Measurements from ENCODE around the gene FLNA.
A peak's percentile ranks its signal among the peaks of the same experiment; 100 is the strongest.

FLNA gene

DNA sequence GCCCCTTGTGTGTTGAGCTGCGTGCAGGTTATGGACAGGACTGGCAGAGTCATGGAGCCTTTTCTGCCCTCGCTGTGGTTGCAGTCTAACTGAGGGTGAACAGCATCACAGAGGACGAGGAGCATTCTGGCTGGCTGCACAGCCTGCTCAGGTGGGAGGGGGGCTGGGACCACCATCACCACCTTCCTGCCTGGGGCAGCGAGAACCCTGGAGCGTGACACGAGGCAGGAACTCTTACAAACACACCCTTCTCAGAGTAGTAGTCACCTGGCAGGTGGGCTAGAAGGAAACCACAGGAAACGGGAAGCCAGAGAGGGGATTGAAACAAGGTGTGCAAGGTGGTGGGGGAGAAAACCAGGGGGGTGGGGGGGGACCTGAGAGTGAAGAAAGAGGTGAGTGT lies 53.3 kb downstream of the FLNA start:
- Histone ChIP-seq H3K27me3 (ENCODE audit: control insufficient read depth, insufficient read depth, low read length) (no peaks in the 10 kb centered on the region), H3K4me3 (ENCODE audit: low read depth, low read length) (no peak overlapping the region), H3K9me3 (ENCODE audit: control insufficient read depth, low read length) (no peaks in the 10 kb centered on the region), H3K79me2 (no peaks in the 10 kb centered on the region), H2AFZ (no peak overlapping the region), H3K4me1 (no peaks in the 10 kb centered on the region), H3K27ac (no peak overlapping the region), H3K36me3 (ENCODE audit: control insufficient read depth, insufficient read depth, low read length) (no peaks in the 10 kb centered on the region), H3K4me2 (ENCODE audit: low read length) (no peak overlapping the region), H3K9ac (no peak overlapping the region)
- TF ChIP-seq, protein P1, sequence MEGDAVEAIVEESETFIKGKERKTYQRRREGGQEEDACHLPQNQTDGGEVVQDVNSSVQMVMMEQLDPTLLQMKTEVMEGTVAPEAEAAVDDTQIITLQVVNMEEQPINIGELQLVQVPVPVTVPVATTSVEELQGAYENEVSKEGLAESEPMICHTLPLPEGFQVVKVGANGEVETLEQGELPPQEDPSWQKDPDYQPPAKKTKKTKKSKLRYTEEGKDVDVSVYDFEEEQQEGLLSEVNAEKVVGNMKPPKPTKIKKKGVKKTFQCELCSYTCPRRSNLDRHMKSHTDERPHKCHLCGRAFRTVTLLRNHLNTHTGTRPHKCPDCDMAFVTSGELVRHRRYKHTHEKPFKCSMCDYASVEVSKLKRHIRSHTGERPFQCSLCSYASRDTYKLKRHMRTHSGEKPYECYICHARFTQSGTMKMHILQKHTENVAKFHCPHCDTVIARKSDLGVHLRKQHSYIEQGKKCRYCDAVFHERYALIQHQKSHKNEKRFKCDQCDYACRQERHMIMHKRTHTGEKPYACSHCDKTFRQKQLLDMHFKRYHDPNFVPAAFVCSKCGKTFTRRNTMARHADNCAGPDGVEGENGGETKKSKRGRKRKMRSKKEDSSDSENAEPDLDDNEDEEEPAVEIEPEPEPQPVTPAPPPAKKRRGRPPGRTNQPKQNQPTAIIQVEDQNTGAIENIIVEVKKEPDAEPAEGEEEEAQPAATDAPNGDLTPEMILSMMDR (IDR thresholded peaks at IDR 0.05) = no peak

DNA sequence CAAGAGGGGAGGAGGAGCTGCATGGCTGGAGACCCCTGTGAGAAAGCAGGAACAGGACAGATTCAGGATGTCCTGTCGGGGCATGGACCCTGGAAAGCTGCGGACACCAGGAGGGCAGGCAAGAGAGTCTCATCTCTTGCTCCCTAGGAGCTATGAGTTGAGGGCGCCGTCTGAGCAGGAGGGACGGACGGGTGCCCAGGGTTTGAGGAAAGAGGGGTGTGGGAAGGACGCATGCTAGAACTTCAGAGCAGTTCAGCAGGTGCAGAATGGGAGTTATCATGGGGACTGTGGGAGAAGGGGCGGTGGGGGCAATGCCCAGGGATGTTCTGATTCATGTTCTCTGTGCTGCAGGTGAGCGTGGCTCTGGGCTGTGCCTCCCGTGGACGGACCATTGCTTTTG lies 54.0 kb downstream of the FLNA start:
- no peaks in the 10 kb centered on the region for H3K79me2 ChIP-seq
- TF ChIP-seq, protein P1 (IDR thresholded peaks at IDR 0.05) = no peak

DNA sequence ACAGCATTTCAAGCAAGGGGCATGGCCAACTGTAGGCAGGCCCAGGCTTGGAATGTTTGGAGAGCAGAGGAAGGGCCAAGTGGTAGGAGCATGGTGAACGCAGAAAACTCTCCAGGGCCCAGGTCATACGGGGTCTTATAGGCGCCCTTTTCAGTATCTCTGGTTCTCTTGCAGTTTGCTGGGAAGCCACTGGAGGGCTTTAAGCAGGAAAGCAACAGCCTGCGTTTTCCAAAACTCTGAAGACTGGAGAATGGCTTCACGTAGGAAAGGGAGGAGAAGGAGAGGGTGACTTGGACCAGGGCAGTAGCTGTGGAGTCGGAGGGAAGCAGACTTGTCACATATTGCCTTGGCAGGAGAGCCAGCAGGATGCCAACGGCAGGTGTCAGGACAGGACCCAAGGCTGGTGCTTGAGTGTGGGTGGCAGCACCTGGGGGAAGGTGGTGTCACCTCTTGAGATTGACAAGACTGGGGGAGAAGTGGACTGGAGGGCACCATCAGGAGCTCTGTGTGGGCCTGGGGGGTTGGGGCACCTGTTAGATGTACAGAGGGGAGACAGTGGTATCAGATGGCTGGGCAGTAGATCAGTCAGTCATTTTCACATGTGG lies 56.9 kb downstream of the FLNA start:
- TF ChIP-seq, protein P1 (IDR thresholded peaks at IDR 0.05) = peak; percentile 33
- no peaks in the 10 kb centered on the region for H3K27me3 ChIP-seq (ENCODE audit: control insufficient read depth, insufficient read depth, low read length)
- no peaks in the 10 kb centered on the region for H3K79me2 ChIP-seq
- no peak overlapping the region for H3K9ac ChIP-seq
- no peaks in the 10 kb centered on the region for H3K36me3 ChIP-seq (ENCODE audit: control insufficient read depth, insufficient read depth, low read length)
- no peak overlapping the region for H3K4me3 ChIP-seq (ENCODE audit: low read depth, low read length)
- H3K4me2 ChIP-seq (ENCODE audit: low read length) = no peak overlapping the region
- peak overlapping the region; percentile 53 for H2AFZ ChIP-seq
- H3K27ac ChIP-seq = no peak overlapping the region
- H3K4me1 ChIP-seq = no peaks in the 10 kb centered on the region
- no peaks in the 10 kb centered on the region for H3K9me3 ChIP-seq (ENCODE audit: control insufficient read depth, low read length)

More for the DNA sequence above, 54.0 kb downstream of the FLNA start:
- Histone ChIP-seq H3K9me3 (ENCODE audit: control insufficient read depth, low read length) (no peaks in the 10 kb centered on the region), H2AFZ (no peak overlapping the region), H3K4me1 (no peaks in the 10 kb centered on the region), H3K36me3 (ENCODE audit: control insufficient read depth, insufficient read depth, low read length) (no peaks in the 10 kb centered on the region), H3K9ac (no peak overlapping the region), H3K4me2 (ENCODE audit: low read length) (no peak overlapping the region), H3K27me3 (ENCODE audit: control insufficient read depth, insufficient read depth, low read length) (no peaks in the 10 kb centered on the region), H3K27ac (no peak overlapping the region), H3K4me3 (ENCODE audit: low read depth, low read length) (no peak overlapping the region)

DNA sequence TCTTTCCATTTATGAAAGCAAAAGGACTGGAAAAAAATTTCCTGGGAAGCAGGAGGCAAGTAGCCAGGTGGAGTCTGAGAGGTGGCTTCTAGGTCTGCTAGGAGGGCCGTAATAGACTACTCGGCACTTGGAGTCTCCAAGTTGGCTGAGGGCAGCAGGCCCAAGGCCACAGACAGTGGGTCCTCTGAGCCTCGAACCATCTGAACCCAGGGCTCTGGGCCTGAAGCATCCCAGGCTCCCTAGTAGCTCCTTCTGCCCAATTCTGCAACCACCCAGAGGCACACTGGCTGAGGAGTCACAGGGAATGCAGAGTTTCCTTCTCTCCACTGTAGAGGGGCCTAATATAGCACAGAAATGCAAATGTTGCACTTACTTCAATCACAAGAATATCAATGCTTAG lies 59.0 kb downstream of the FLNA start:
- Histone ChIP-seq H3K9ac (no peak overlapping the region), H3K36me3 (ENCODE audit: control insufficient read depth, insufficient read depth, low read length) (no peaks in the 10 kb centered on the region), H3K27me3 (ENCODE audit: control insufficient read depth, insufficient read depth, low read length) (no peaks in the 10 kb centered on the region), H3K27ac (no peak overlapping the region), H3K4me1 (no peaks in the 10 kb centered on the region), H3K4me3 (ENCODE audit: low read depth, low read length) (no peak overlapping the region), H3K79me2 (no peaks in the 10 kb centered on the region), H3K4me2 (ENCODE audit: low read length) (no peak overlapping the region), H3K9me3 (ENCODE audit: control insufficient read depth, low read length) (no peaks in the 10 kb centered on the region), H2AFZ (no peak overlapping the region)
- TF ChIP-seq, protein P1 (IDR thresholded peaks at IDR 0.05) = no peak

DNA sequence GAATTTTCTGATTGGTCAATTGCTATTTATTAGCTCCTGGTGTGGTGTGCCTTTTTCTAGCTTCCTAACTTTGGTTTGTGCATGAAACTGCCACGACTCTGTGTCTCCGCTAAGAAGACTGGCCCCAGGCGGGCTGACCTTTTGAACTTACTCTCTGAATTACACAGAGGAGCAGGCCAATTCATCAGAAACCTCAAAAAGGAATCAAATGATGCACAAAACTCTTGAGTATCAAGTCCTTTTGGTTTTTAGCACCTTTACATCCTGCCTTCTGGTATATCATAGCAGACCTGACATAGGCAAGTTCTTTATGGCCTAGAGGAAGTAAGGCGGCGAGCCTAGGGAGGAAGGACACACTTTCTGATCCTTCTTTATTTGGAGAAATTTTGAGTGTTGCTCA lies 61.3 kb downstream of the FLNA start:
- Histone ChIP-seq H3K79me2 (no peaks in the 10 kb centered on the region), H3K4me3 (ENCODE audit: low read depth, low read length) (no peak overlapping the region), H3K4me1 (no peaks in the 10 kb centered on the region), H3K36me3 (ENCODE audit: control insufficient read depth, insufficient read depth, low read length) (no peaks in the 10 kb centered on the region), H3K9me3 (ENCODE audit: control insufficient read depth, low read length) (no peaks in the 10 kb centered on the region), H2AFZ (no peak overlapping the region), H3K9ac (no peak overlapping the region), H3K27ac (no peak overlapping the region), H3K4me2 (ENCODE audit: low read length) (no peak overlapping the region), H3K27me3 (ENCODE audit: control insufficient read depth, insufficient read depth, low read length) (no peaks in the 10 kb centered on the region)
- TF ChIP-seq, protein P1 (IDR thresholded peaks at IDR 0.05) = no peak

Measured in parathyroid adenoma (tissue), 2 donors.